Lower leg skin (tissue), 3 donors: ENCODE results near the gene PPIP5K2.

Source experiments
- POLR2A ChIP-seq, 2 donors: fragments of 450-650 bp; IDR thresholded peaks; one replicate each; pipeline ENCODE4 v1.6.1; 2016 to 2017; ENCODE audit warnings: antibody characterized with exemption in 2 of 2, mild to moderate bottlenecking in 1 of 2, moderate library complexity in 1 of 2
- TF ChIP-seq, protein P1 (sequence below), 3 donors: fragments of 450-650 bp; IDR thresholded peaks; one replicate each; pipeline ENCODE4 v1.5.1; 2016; ENCODE audit warnings: antibody characterized with exemption in 3 of 3, mild to moderate bottlenecking in 3 of 3, moderate library complexity in 2 of 3

DNA sequence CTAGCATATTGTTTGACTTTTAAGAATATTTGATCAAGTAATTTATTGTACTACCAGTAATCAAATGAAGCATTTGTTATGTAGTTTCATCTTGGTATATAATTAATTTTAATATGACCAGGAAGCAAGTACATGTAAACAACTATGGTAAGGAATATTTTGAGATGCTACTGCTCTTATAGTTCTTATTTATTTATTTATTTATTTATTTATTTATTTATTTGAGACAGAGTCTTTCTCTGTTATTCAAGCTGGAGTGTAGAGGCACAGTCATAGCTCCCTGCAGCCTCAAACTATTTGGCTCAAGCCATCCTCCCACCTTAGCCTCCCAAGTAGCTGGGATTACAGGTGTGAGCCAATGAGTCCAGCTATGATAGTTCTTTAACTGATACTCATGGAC lies 8.1 kb downstream of the PPIP5K2 start:
- TF ChIP-seq, protein P1, sequence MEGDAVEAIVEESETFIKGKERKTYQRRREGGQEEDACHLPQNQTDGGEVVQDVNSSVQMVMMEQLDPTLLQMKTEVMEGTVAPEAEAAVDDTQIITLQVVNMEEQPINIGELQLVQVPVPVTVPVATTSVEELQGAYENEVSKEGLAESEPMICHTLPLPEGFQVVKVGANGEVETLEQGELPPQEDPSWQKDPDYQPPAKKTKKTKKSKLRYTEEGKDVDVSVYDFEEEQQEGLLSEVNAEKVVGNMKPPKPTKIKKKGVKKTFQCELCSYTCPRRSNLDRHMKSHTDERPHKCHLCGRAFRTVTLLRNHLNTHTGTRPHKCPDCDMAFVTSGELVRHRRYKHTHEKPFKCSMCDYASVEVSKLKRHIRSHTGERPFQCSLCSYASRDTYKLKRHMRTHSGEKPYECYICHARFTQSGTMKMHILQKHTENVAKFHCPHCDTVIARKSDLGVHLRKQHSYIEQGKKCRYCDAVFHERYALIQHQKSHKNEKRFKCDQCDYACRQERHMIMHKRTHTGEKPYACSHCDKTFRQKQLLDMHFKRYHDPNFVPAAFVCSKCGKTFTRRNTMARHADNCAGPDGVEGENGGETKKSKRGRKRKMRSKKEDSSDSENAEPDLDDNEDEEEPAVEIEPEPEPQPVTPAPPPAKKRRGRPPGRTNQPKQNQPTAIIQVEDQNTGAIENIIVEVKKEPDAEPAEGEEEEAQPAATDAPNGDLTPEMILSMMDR (IDR thresholded peaks at IDR 0.05) = no peak
- TF ChIP-seq POLR2A (IDR thresholded peaks at IDR 0.05) = no peak
